IPS-NIHi7 (cell line): Measurements from ENCODE around the gene BBS9.
"Not testable (repeated sequence)": the region's sequence is repeated elsewhere in the genome, so short reads cannot be mapped to it uniquely, and the experiment has no call there.

Experiments
- DNase-seq: peaks from one replicate; pipeline ENCODE4 v3.0.0; 2012; ENCODE audit warnings: mixed read lengths; ENCODE audit errors: extremely low spot score

BBS9 gene

GRCh38 chr7:33494474-33494873 lies 365.1 kb downstream of the BBS9 start:
- DNase-seq: peak; percentile 19

- DNase-seq: peak; percentile 15
Measured at GRCh38 chr7:33495207-33495606, 365.8 kb downstream of the BBS9 start.

GRCh38 chr7:33497051-33497450 lies 367.7 kb downstream of the BBS9 start:
- no peak for DNase-seq

DNA sequence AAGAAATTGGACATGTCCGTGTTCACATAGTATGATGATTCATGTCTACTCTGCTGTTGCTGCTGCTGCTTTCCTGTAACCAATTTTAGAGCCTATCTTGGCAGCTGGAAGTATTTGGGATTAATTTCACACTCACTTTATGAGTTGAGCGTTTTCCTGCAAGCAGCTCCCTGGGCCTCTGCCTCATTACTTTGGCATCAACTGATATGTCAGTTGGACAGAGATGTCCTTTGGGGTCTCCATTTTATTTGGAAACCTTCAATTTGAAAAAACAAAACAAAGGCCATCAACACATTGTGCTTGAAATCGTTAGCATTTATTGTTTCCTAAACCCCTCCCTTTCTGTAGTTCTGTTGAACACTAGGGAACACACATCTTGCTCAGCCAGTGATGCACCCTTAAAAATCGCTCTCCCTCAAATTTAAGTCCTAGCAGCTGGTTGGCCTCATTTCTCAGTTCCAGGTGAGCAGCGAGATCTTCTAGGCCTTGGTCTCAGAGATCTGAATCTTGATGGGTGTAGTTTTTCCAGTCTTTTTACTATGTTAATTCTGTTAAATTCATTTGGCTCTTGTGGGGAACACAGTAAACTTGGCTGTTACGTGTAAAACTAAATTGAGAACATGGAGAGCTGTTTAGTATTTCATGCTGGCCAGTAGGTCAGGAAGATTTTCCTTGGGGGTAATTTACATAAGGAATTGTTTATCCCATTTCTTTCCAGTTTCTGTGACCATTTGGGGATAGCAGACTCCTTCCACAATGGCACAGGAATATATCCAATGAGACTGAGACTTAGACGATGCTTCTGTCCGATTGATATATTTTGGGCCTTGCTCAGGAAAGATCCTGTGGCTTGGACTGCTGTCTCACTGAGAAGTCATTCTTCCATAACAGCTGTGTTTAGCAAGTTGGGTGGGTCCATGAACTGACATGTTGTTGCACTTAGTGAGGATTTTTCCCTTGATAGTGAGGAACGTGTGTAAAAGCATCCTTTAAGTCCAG lies 371.6 kb downstream of the BBS9 start:
- DNase-seq: no peak

DNA sequence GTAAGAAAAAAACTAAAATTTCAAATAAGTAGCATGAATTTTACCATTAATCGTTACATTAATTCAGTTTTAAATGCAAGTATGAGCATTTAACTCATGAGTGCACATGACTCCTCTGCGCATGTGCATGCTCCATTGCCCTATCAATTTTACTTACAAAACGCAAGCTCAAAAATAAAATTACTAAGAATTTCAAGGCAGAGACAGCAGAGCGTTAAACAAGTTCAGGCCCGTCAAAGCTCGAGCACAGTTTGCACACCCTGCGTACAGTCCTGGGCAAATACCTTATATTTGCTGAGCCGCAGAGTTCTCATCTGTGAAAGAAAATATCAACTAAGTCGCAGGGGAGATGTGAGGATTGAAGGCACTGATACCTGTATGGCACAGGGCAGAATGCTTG lies 373.6 kb downstream of the BBS9 start:
- DNase-seq: no peak

DNA sequence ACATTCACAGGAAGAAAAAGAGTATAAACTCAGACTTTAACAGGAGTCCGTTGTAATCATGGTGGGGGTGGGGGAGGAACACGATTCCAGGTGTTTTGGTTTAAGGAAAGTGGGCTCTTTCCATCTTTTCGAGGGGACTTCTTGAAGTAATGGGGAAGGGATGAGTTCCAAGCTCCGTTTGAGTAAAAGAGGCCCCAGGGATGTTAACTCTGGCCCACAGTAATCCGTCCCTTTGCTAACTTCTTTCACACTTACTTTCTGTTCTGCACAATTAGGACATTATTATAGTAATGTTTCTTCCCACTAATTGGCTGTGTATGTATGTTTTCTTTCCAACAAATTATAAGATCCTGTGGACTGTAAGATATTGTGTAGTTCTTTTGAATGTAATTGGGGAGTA lies 374.4 kb downstream of the BBS9 start:
- DNase-seq: no peak

DNA sequence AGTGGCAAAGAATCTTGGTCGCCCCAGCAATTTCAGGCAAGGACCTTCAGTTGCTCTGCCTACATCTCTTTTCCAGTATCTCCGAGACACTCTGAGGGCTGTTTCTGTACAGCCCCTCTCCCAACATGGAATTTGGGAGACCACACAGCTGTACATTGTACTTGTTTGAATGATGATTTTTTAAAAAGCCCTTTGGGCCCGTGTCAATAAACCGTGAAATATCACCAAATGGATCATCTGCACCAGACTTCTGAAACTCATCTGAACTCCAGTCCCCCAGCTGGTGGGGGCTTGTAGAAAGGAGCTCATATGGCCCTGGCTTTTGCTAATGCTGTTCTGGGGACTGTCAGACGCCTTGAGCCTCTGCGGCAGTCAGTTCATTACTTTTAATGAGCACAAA lies 374.9 kb downstream of the BBS9 start:
- DNase-seq: no peak

DNA sequence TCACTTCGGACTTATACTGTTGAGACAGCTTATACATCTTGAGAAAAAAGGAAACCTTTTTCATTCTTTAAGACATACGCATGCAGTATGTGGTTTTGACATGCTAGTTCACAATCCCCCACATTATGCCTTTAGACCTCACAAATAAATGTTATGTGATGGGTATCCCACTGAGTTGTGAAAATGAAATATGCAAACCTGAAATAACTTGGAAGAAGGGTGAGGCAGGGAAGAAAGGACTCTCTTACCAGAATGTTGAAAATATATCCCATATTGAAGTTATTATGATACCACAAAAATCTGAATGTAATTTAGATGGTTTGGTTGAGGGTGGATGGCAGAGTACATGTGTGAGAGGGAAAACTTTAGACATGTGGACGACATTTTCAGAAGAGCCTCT lies 379.8 kb downstream of the BBS9 start:
- DNase-seq: no peak

DNA sequence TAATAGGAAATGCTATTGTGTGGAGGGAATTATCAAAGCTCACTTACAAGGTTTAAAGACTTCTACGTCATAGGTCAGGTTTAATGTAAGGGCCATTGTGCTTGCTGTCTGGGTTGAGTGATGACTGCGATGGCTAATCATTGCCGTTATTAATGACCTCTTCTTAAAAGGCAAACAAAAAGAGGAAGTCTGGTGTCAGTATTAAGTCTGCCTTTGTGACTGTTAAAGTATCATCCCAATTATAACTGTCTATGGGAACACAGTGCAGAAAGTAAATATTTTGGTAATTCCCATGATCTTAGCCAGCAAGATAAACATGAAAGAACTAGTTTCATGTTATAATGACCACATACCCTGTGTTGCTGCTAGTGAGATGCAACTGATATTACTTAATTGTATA lies 382.4 kb downstream of the BBS9 start:
- no peak for DNase-seq

DNA sequence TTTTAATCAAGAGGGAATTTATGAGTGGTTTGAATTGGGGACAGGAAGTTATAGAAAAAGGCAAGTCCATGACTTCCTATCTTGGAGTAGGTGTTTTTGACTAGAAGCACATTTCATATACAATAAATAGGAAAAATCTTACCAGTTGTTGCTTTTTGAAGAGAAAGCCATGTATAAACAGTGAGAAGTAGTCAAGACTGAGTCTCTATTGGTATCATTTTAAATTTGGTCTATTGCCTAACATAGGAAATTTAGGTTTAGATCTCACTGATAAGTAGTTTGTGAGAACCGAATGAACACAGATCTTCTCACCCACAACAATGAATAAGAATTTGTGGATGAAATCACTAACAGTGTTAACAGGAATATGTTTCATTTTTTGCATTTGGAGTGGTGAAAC lies 387.2 kb downstream of the BBS9 start:
- DNase-seq: no peak

DNA sequence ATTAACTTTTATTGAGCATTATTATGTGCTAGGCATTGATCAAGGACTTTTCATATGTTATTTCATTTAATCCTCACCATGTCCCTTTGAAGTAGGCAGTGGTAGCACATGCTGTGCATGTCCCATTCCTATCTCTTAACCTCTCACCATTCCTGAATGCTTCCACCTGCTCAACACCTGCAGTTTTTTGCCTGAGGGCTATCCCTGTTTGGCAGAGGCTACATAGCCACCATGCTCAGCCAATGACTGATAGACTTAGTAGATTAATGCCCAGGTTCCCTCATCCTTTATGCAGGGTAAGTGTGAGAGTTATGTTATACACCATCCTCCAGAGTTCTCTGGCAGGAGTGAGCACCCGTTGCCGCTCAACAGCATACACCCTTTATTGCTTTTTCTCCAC lies 387.8 kb downstream of the BBS9 start:
- DNase-seq: no peak

GRCh38 chr7:33527008-33527407 lies 397.6 kb downstream of the BBS9 start:
- not testable (repeated sequence) for DNase-seq

DNA sequence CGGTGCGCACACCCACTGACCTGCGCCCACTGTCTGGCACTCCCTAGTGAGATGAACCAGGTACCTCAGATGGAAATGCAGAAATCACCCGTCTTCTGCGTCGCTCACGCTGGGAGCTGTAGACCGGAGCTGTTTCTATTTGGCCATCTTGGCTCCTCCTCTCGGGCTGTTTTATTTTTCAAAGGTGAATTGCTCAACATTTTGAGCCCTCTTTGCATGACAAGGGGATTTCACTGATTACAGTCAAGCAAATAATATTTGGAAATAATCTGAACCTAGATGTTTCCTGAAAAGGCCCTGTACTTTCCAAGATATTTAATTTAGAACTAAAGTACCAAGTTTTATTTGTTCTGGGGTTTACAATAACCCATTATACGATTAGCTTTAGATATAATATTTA lies 398.2 kb downstream of the BBS9 start:
- DNase-seq: not testable (repeated sequence)

DNA sequence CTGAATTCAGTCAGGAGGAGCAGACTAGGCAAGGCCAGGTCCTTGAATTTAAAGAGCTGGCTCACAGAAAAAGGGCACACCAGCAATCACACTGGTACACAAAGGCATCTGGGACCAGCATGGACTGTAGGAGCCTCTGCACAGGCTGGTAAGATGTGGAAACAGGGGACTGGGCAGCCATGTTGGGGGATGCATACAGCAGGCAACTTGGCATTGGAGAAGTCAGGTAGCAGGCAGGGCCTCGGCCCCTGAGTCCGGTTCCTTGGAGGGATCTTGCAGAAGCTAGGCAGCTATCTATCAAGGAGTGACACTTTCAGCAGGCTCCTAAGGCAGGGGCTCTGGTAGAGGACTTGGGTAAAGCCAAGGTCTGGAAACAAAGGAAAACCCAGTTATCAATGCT lies 399.7 kb downstream of the BBS9 start:
- DNase-seq: no peak

DNA sequence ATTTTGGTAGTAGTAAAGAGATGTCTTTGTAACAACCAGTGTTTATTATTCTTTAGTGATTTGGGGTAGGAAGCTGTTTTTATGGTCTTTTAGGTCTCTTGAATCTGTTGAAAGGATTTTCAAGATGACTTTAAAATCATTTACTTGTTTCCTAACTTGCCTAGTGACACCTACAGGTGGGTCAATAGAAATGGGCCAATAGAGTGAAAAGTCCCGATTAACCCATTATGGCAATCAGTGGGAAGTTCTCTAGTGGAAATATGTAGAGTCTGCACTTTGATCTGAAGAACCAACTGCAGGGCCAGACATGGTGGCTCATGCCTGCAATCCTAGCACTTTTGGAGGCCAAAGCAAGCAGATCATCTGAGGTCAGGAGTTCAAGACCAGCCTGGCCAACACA lies 401.3 kb downstream of the BBS9 start:
- DNase-seq: no peak

GRCh38 chr7:33531888-33532287 lies 402.5 kb downstream of the BBS9 start:
- no peak for DNase-seq

GRCh38 chr7:33534833-33535232 lies 405.5 kb downstream of the BBS9 start:
- peak; percentile 35 for DNase-seq

GRCh38 chr7:33535989-33536388 lies 406.6 kb downstream of the BBS9 start:
- no peak for DNase-seq

GRCh38 chr7:33536398-33537103 lies 407.2 kb downstream of the BBS9 start:
- DNase-seq: no peak

DNA sequence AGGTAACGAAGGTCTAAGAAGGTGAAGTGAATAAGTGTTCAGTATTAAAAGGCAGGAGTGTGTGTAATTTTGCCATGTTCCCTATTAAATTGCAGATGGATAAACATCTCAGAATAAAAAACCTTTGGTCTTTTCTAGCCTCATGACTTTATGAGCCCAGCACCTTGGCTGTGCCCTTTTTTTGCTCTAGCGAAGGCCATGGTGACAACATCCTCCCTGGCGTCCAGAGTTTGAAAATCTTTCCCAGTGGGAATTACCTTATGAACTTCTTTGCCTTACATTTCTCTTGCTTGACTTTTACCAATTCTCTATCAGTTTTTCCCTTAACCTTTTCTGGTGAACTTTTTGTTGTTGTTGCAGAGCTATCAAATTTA lies 407.7 kb downstream of the BBS9 start:
- no peak for DNase-seq

DNA sequence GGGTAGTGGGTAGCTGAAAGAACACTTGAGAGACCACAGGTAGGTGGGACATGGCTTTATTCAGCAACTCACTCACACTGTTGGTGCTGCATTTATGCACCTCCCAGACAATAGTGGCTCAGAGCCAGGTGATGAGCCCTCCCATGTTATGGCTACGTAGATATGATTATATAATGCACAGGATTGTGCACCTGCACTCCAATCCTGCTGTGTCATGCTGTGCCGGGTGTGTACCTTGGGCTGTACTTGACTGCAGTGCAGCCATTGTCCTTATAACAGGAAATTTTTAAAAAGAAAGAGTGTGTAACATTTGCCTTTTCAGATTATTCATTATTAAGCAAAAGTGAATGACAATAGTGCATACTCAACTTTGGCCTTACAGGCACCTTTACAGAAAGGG lies 409.8 kb downstream of the BBS9 start:
- no peak for DNase-seq

GRCh38 chr7:33539659-33540400 lies 410.5 kb downstream of the BBS9 start:
- no peak for DNase-seq
